ENCODE measurements around the gene GSTT2B. TPM values are rescaled to one million over a fixed set of nuclear protein-coding genes. Genes with fewer than 3 reads are reported as not detected.
A peak's percentile ranks its signal among the peaks of the same experiment; 100 is the strongest.
"Not testable (repeated sequence)": the region's sequence is repeated elsewhere in the genome, so short reads cannot be mapped to it uniquely, and the experiment has no call there.

GSTT2B gene
- total RNA-seq, 1 donor from 2014 or later, result not detected

GRCh38 chr22:24001314-24001713, 40.3 kb upstream of the GSTT2B start:
- H3K4me3 Mint-ChIP-seq, result no peak overlapping the region
- peak; percentile 52 for DNase-seq
- no peaks in the 10 kb centered on the region for H3K9me3 Mint-ChIP-seq
- peaks cover 13% of the 10 kb centered on the region for H3K27me3 Mint-ChIP-seq
- H3K36me3 Mint-ChIP-seq (ENCODE audit: low read depth), result no peaks in the 10 kb centered on the region
- no peak overlapping the region for H3K27ac Mint-ChIP-seq
- H3K4me1 Mint-ChIP-seq, result peaks cover 6% of the 10 kb centered on the region
- intact Hi-C loops (cut with micrococcal nuclease), result no loop called here

GRCh38 chr22:23999779-24000178, 38.8 kb upstream of the GSTT2B start:
- H3K4me3 Mint-ChIP-seq; H3K36me3 Mint-ChIP-seq (ENCODE audit: low read depth); DNase-seq; H3K4me1 Mint-ChIP-seq; intact Hi-C loops (cut with micrococcal nuclease); H3K27ac Mint-ChIP-seq; H3K9me3 Mint-ChIP-seq: not testable (repeated sequence)
- peaks cover 19% of the 10 kb centered on the region for H3K27me3 Mint-ChIP-seq

DNA sequence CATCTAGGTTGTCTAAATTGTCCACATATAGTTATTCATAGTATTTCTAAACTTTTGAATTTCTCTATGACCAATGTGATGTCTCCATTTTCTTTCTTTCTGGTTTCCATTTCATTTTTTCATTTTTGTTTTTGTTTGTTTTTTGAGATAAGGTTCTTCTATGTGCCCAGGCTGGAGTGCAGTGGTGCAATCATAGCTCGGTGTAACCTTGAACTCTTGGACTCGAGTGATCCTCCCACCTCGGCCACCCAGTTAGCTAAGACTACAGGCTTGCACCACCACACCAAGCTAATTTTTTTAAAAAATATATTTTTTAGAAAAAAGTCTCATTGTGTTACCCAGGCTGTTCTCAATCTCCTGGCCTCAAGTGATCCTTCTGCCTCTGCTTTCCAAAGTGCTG, 36.1 kb upstream of the GSTT2B start:
- DNase-seq, result no peak
- intact Hi-C loops (cut with micrococcal nuclease), result no loop called here
- H3K4me3 Mint-ChIP-seq, result no peak overlapping the region
- H3K9me3 Mint-ChIP-seq, result no peaks in the 10 kb centered on the region
- H3K4me1 Mint-ChIP-seq, result peaks cover 7% of the 10 kb centered on the region
- no peak overlapping the region for H3K27ac Mint-ChIP-seq
- H3K27me3 Mint-ChIP-seq, result peaks cover 19% of the 10 kb centered on the region
- H3K36me3 Mint-ChIP-seq (ENCODE audit: low read depth), result no peaks in the 10 kb centered on the region

DNA sequence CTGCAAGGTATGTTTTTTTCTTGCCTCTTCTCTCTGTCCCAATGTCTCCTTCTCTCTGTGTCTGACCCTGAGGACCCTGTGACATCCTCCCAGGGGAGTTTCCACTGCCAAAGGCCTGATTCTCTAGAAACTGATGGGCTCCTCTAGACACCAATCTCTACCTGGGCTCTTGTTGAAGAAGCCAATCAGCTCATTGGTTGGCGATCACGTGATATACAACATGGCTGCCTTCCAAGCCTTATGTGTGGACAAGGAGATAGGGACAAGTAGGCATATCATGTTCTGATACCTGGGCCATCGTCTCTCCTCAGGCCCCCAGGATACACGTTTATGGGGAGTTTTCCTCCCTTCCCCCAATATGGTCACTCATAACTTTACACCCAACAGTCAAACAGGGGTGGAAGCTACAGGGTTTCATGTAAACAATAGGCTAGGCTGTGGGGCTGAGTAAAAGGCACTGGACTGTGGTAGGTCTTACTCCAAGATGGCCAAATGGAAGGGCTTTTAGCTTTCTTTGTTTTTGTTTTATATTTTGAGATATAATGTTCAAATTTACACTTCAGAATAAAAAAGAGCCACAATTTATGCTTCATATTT, 32.7 kb upstream of the GSTT2B start:
- H3K27ac Mint-ChIP-seq; intact Hi-C loops (cut with micrococcal nuclease); H3K4me1 Mint-ChIP-seq; H3K9me3 Mint-ChIP-seq; H3K36me3 Mint-ChIP-seq (ENCODE audit: low read depth); H3K4me3 Mint-ChIP-seq: not testable (repeated sequence)
- H3K27me3 Mint-ChIP-seq, result peaks cover 13% of the 10 kb centered on the region
- peak; percentile 49 for DNase-seq

- H3K9me3 Mint-ChIP-seq; intact Hi-C loops (cut with micrococcal nuclease); H3K4me3 Mint-ChIP-seq; H3K27ac Mint-ChIP-seq; H3K4me1 Mint-ChIP-seq; H3K36me3 Mint-ChIP-seq (ENCODE audit: low read depth): not testable (repeated sequence)
- peak; percentile 50 for DNase-seq
- peaks cover 13% of the 10 kb centered on the region for H3K27me3 Mint-ChIP-seq
Measured at GRCh38 chr22:23993080-23993479, 32.1 kb upstream of the GSTT2B start.

DNA sequence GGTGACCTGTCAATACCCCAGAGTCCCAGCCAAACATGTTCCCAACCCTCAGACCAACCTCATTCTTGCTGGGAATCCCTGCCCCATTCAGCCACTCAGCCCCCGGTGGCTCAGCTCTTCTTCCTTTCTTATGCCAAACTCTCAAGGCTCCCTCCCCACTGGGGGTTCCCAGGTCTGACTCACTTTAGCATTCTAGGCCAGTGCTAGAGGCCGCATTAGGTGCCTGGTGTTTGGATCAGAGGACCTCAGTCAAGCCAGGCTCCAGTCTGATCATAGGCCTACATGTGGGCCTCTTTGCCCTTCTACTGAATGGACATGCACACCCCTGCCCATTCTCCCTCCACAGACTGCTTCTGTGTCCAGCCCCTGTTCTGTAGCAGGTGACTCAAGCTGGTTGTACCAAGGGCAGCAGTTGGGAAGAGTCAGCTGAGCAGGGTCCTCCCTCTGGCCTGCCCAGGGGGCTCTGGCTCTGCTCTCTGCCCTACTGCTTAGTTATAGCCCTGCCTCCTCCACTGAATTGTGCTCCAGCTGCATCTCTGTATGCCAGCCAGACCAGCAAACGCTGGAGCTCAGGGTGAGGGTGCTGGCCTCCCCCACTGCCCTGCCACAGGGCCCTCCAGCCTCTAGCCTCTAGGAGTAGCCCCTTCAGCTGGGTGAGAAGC, 28.7 kb upstream of the GSTT2B start:
- intact Hi-C loops (cut with micrococcal nuclease), result loop anchor here (10.0 kb wide), 2 partner anchors 255 to 535 kb away; partner anchors contain the start of gene GGT5
- H3K4me1 Mint-ChIP-seq; H3K27ac Mint-ChIP-seq; H3K27me3 Mint-ChIP-seq; DNase-seq; H3K4me3 Mint-ChIP-seq; H3K9me3 Mint-ChIP-seq; H3K36me3 Mint-ChIP-seq (ENCODE audit: low read depth): not testable (repeated sequence)

DNA sequence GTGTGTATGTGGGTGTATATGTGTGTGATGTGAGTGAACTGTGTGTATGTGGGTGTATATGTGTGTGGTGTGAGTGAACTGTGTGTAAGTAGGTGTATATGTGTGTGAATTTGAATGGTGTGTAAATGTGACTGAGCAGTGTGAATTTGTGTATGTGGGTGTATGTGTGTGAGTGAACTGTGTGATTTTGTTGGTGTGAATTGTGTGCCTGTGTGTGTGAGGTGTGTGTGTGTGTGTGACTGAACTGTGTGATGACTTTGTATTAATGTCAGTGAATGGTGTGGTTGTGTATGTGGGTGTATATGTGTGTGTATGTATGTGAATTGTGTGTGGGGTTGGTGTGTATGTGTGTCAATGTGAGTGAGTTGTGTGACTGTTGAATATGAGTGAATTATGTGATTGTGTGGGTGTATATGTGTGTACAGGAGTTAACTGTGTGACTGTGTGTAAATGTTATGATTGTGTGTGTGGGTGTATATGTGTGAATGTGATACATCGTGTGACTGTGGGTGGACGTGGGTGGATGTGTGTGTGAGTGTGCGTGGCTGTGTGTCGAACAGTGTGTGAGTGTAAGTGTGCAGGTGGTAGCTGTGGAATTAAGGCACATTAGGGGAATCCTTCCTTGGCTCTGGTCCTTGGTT, 25.7 kb upstream of the GSTT2B start:
- intact Hi-C loops (cut with micrococcal nuclease), result loop anchor here (10.0 kb wide), 2 partner anchors 258 to 538 kb away; partner anchors contain the start of gene GGT5
- not testable (repeated sequence) for H3K36me3 Mint-ChIP-seq (ENCODE audit: low read depth); H3K27ac Mint-ChIP-seq; H3K27me3 Mint-ChIP-seq; H3K4me3 Mint-ChIP-seq; H3K9me3 Mint-ChIP-seq; DNase-seq
- peaks cover 11% of the 10 kb centered on the region for H3K4me1 Mint-ChIP-seq

GRCh38 chr22:23986089-23986488, 25.1 kb upstream of the GSTT2B start:
- H3K27me3 Mint-ChIP-seq; H3K9me3 Mint-ChIP-seq; H3K36me3 Mint-ChIP-seq (ENCODE audit: low read depth); DNase-seq; H3K27ac Mint-ChIP-seq; H3K4me3 Mint-ChIP-seq: not testable (repeated sequence)
- intact Hi-C loops (cut with micrococcal nuclease), result loop anchor here (10.0 kb wide), 2 partner anchors 259 to 539 kb away; partner anchors contain the start of gene GGT5
- peaks cover 11% of the 10 kb centered on the region for H3K4me1 Mint-ChIP-seq

DNA sequence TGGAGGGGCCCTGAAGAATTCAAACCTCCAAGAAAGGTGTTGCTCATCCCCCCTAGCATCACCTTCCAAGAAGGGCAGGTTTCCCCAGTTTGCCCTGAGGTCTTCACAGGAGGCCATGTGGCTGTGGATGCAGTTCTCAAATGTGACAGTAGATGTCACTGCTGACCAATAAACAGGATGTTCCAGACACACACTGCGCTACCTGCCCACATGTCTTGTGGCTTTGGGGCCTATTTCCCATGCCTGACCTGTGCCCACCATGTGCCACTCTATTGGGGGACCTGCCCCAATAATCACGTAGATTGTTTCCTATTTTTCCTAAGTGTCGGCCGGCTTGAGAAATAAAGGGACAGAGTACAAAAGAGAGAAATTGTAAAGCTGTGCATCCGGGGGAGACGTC, 23.4 kb upstream of the GSTT2B start:
- Mint-ChIP-seq H3K36me3 (ENCODE audit: low read depth) (no peaks in the 10 kb centered on the region), H3K4me1 (peaks cover 9% of the 10 kb centered on the region), H3K27ac (no peak overlapping the region), H3K4me3 (no peak overlapping the region), H3K9me3 (no peaks in the 10 kb centered on the region), H3K27me3 (peaks cover 2% of the 10 kb centered on the region)
- intact Hi-C loops (cut with micrococcal nuclease), result loop anchor here (10.0 kb wide), 2 partner anchors 260 to 540 kb away; partner anchors contain the start of gene GGT5
- peak; percentile 90 for DNase-seq

DNA sequence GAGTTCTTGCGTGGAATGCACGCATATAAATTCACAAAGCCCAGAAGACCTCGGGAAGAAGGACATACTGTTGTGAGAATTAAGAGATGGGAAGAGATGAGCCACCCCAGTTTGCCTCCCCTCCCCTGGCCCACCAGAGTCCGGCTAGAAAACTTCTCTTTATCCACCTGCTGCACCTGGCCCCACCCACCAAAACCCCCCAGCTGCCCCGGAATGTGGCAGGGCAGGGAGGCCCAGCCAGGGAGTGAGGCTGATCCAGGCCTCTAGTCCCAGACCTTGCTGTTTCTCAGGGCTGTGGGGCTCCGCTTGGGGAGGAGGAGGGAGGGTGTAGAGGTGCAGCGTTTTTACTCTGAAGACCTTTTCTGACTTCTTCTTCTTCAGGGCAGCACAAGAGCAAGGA, 19.6 kb upstream of the GSTT2B start:
- intact Hi-C loops (cut with micrococcal nuclease), result loop anchor here (10.0 kb wide), 2 partner anchors 264 to 544 kb away; partner anchors contain the start of gene GGT5
- H3K27me3 Mint-ChIP-seq; H3K4me1 Mint-ChIP-seq; H3K27ac Mint-ChIP-seq; H3K4me3 Mint-ChIP-seq; H3K36me3 Mint-ChIP-seq (ENCODE audit: low read depth); H3K9me3 Mint-ChIP-seq; DNase-seq: not testable (repeated sequence)

GRCh38 chr22:23979557-23980240, 18.7 kb upstream of the GSTT2B start, which contains the start of gene GSTT2:
Gene GSTT2 (plus strand): TSS chr22:23980134.
- H3K9me3 Mint-ChIP-seq; H3K27me3 Mint-ChIP-seq; H3K4me1 Mint-ChIP-seq; H3K36me3 Mint-ChIP-seq (ENCODE audit: low read depth); DNase-seq; H3K27ac Mint-ChIP-seq; H3K4me3 Mint-ChIP-seq: not testable (repeated sequence)
- intact Hi-C loops (cut with micrococcal nuclease), result loop anchor here (10.0 kb wide), 2 partner anchors 265 to 545 kb away; partner anchors contain the start of gene GGT5

- H3K36me3 Mint-ChIP-seq (ENCODE audit: low read depth); intact Hi-C loops (cut with micrococcal nuclease); H3K4me3 Mint-ChIP-seq; DNase-seq; H3K27ac Mint-ChIP-seq; H3K27me3 Mint-ChIP-seq; H3K4me1 Mint-ChIP-seq; H3K9me3 Mint-ChIP-seq: not testable (repeated sequence)
Measured at GRCh38 chr22:23977304-23977703, 16.3 kb upstream of the GSTT2B start.

GRCh38 chr22:23974836-23975352, 13.9 kb upstream of the GSTT2B start:
- H3K27me3 Mint-ChIP-seq; intact Hi-C loops (cut with micrococcal nuclease); H3K9me3 Mint-ChIP-seq; DNase-seq; H3K27ac Mint-ChIP-seq; H3K4me3 Mint-ChIP-seq: not testable (repeated sequence)
- peaks cover 14% of the 10 kb centered on the region for H3K4me1 Mint-ChIP-seq
- H3K36me3 Mint-ChIP-seq (ENCODE audit: low read depth), result peaks cover 15% of the 10 kb centered on the region

All from activated CD4-positive, alpha-beta T cell treated with anti-CD3 and anti-CD28 coated beads, Interleukin-2, amount 10 ng/mL, durations not matched to agents 24 days and 14 days (primary cell).